ENCODE data around the gene G3BP1.

DNA sequence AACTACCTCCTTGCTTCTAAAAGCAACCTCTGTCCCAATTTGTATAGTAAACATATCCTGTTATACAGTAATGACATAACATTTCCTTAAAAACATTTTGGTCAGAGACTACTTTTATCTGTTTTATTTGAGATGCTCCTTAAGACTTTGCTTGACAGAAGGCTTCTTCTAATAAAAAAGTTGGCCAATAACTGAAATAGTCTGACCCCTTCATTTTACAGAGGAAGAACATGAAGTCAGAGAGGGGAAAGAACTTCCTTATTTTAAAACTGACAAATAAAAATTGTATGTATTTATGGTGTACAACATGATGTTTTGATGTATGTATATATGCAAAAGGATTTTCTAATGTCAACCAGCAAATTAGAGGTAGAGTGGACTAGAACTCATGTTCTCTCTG lies 49.2 kb upstream of the G3BP1 start:
- TF ChIP-seq, protein P1, sequence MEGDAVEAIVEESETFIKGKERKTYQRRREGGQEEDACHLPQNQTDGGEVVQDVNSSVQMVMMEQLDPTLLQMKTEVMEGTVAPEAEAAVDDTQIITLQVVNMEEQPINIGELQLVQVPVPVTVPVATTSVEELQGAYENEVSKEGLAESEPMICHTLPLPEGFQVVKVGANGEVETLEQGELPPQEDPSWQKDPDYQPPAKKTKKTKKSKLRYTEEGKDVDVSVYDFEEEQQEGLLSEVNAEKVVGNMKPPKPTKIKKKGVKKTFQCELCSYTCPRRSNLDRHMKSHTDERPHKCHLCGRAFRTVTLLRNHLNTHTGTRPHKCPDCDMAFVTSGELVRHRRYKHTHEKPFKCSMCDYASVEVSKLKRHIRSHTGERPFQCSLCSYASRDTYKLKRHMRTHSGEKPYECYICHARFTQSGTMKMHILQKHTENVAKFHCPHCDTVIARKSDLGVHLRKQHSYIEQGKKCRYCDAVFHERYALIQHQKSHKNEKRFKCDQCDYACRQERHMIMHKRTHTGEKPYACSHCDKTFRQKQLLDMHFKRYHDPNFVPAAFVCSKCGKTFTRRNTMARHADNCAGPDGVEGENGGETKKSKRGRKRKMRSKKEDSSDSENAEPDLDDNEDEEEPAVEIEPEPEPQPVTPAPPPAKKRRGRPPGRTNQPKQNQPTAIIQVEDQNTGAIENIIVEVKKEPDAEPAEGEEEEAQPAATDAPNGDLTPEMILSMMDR (IDR thresholded peaks at IDR 0.05) = no peak
- no peak for TF ChIP-seq POLR2A (IDR thresholded peaks at IDR 0.05)

Measured in esophagus squamous epithelium (tissue), 4 donors.